HG02938 (cell line): ENCODE measurements around the gene AP1S3.
"Not testable (repeated sequence)": the region's sequence is repeated elsewhere in the genome, so short reads cannot be mapped to it uniquely, and the experiment has no call there.

Experiments used
- ATAC-seq: cut with Tn5 transposase; IDR thresholded peaks from one replicate; pipeline ENCODE4 v1.9.1; 2021; ENCODE audit warnings: mild to moderate bottlenecking, moderate library complexity; ENCODE audit not compliant: unreplicated experiment

AP1S3 gene

DNA sequence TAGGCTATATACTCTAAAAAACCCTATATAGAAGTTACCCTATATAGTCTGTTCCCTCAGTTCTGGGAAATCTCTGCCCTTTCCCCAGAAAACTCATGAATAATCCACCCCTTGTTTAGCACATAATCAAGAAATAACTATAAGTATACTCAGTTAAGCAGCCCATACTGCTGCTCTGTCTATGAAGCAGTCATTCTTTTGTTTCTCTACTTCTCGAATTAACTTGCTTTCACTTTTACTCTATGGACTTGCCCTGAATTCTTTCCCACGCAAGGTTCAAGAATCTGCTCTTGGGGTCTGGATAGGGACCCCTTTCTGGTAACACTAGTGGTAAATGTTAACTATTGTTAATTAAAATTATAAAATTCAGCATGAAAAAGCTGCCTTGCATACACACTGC, 17.4 kb upstream of the AP1S3 start:
- peak; percentile 41 for ATAC-seq

GRCh38 chr2:223853425-223853837, 16.0 kb upstream of the AP1S3 start:
- ATAC-seq = no peak

- no peak for ATAC-seq
Observed at GRCh38 chr2:223852281-223852795, 15.0 kb upstream of the AP1S3 start.

- ATAC-seq = no peak
Observed at GRCh38 chr2:223847410-223847809, 10.0 kb upstream of the AP1S3 start.

DNA sequence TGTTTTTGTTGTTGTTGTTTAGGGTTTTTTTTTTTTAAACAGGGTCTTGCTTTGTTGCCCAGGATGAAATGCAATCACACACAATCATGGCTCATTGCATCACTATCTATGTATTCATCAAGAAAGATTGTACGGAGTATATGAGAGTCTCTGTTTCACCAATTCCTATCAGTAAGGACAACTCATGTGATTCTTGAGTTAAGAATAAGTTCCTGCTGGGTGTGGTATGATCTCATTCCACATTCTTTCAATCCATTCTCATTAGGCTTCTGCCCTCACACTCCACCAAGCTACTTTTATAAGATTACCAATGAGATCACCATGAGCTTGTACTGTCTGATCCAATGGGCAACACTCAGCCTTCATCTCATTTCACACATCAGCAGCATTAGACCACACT, 9.1 kb upstream of the AP1S3 start:
- ATAC-seq = no peak

DNA sequence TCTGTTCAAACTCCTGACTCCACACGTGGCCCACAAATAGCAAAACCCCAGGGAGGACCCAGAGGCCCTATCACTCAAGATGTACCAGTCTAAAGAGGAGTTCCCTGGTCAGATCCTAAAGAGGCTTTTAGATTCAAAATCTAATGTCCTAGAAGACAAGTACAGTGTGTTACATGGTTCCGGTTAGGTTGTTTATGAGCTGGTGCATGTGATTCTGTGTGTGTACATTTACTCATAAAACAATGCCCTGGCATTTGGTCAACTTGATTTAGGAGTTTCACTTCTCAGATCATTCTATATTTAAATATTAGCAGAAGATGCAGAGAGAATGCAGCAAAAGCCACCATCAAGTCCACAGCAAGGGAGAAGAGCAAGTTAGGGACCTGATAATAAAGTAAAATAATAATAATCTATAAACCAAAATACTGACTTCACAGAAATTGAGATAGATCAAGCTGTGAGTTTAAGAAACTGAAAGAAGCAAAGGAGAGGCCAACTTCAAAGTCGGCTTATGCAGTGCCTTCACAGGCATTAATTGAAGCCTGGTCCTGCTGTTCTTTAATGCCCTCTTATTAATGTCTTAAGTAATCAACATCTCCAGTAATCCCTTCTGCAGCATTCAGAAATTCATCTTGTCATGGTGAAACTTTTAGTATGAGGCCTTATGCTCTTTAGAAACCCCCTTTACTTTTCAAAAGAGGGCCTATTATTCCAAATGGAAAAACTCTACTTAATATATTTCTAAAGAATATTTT, 4.2 kb upstream of the AP1S3 start:
- ATAC-seq = no peak

DNA sequence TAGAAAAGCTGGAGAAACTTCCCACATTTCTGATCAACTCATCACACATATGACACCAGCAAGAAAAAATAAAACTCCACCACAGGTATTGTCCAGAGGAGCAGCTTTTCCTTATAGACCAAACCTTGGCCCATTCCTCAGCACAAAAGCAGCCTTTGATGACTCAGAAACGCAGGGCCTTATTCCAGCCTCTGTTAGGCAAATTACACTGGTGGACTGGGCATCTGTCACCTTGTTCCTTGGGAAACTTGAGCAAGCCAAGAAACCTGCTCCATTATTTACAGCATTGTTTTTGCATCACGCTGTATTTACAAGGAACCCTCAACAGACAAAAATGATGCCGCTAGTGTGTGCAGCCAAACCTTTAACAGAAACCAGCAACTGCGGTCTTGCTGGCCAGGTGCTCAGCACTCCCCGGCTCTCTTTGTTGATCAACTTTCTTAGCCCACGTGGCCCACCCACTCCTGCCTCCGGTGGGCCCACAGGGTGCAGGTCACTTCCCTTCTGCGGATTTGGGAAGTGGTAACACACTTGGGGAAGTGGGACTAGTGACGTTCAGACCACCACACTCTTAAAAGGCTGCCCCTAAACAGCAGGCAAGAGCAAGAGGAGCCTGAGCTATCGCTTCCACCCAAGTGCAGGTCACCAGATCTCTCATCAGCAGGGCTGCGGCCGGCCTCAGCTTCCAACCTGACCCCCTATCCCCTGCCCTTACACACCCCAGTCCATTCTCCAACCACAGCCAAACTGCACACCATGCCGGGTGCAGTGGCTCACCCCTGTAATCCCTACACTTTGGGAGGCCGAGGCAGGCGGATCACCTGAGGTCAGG, 1.5 kb downstream of the AP1S3 start:
- ATAC-seq = peak; percentile 64

- ATAC-seq = no peak
Observed at GRCh38 chr2:223834431-223834830, 3.0 kb downstream of the AP1S3 start.

- no peak for ATAC-seq
Observed at GRCh38 chr2:223832241-223832903, 5.0 kb downstream of the AP1S3 start.

GRCh38 chr2:223829128-223829527, 8.3 kb downstream of the AP1S3 start:
- ATAC-seq = no peak

- ATAC-seq = no peak
Observed at GRCh38 chr2:223828314-223828713, 9.1 kb downstream of the AP1S3 start.

DNA sequence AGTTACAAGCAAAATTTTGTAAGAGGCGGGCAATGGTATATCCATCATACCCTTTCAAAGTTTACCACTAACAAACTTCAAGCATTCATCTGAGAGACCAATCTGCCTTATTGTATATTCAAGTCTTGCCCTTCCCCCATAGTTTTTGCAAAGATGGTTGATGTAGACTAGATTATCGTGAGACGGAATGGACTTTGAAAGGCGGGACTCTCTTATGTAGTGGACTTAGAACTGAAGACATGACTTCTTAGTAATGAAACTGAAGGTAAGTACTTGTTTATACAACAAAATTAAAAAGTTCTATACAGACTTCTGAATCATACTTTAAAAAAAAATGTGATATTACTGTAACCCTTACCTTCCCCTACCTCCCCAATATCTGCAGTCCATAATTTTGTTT, 10.4 kb downstream of the AP1S3 start:
- no peak for ATAC-seq

DNA sequence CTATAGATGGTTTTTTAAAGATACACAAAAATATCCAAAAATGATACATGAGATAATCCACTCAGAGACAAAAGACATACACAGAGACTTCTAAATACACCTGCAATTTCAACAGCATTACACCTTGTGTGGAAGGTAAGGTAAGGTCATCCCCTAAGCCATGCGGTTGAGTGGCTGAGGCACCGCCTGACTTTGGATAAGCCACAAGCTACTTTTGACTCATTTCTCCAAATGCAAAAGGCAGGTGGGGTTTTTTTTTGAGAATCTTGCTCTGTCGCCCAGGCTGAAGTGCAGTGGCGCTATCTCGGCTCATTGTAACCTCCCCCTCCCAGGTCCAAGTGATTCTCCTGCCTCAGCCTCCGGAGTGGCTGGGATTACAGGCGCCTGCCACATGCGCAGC, 13.1 kb downstream of the AP1S3 start:
- no peak for ATAC-seq

- no peak for ATAC-seq
Observed at GRCh38 chr2:223822818-223823217, 14.6 kb downstream of the AP1S3 start.

DNA sequence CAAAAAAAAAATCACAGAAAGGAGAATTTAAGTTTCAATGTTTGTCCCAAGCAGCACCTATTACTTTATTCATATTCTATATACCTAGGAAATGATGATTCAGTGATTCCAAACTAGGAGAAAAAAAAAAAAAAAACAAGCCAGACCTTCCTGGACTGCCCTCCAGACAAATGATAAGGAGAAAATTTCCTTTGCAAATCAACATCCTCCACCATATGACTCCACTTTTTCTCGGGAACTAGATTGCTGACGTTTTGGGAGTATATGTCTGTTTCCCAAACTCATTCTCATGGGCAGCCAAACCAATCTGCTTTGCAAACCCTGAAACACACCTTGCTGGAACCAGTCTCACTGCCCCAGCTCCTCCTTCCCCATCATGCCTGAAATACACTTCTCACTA, 16.8 kb downstream of the AP1S3 start:
- no peak for ATAC-seq

- no peak for ATAC-seq
Observed at GRCh38 chr2:223819891-223820290, 17.5 kb downstream of the AP1S3 start.

DNA sequence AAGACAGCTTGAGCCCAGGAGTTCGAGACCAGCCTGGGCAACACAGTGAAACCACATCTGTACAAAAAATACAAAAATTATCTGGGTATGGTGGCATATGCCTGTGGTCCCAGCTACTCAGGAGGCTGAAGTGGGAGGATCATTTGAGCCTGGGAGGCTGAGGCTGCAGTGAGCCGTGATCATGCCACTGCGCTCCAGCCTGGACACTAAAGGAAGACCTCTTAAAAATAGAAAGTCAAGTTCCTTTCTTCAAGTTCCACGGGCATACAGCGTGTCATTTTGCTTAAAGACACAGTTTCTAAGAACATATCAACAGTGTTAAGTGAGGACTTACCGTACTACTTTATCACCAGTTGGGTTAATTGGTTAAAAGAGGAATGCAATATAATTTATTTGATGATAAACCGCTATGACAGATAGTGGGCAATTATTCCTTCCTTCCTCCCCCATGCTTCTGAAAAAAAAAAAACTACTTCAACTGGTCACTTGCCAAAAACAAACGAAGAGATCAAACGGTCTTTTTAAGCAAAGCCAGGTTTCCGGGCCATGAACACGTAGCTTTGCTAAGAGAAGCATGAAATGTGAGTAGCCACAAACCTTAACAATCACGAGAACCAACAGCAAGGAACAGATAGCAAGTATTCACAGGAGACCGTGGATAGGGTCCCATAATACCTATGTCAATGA, 21.4 kb downstream of the AP1S3 start:
- ATAC-seq = no peak

- no peak for ATAC-seq
Observed at GRCh38 chr2:223815186-223815883, 22.0 kb downstream of the AP1S3 start.

- ATAC-seq = not testable (repeated sequence)
Observed at GRCh38 chr2:223814764-223815163, 22.6 kb downstream of the AP1S3 start.

- ATAC-seq = no peak
Observed at GRCh38 chr2:223813329-223813728, 24.1 kb downstream of the AP1S3 start.
